HCT116 (cell line): ENCODE data around the gene EPHA4. TPM values are rescaled to one million over a fixed set of nuclear protein-coding genes. Genes with fewer than 3 reads are reported as not detected.

Experiments
- ATAC-seq: fragments of 200-7000 bp; cut with Tn5 transposase; 2 replicates; pipeline ENCODE4 v1.9.1; 2020; ENCODE audit warnings: mild to moderate bottlenecking, moderate library complexity
- BruUV-seq: library from RNA; stranded (reverse); fragments of 400-500 nt; replicated peaks from 2 replicates; lab custom pipeline; 2021; lab: Mats Ljungman, UMichigan
- CTCF ChIA-PET: fragments of 300-600 bp; sonication (Branson Sonifier 250); formaldehyde crosslinking; loops from one replicate; lab custom pipeline; 2021; ENCODE audit warnings: antibody characterized with exemption; lab: Charles Lee
- POLR2A ChIA-PET: fragments of 300-600, 350-600 bp; sonication (Branson Sonifier 250); formaldehyde crosslinking; loops from one replicate; lab custom pipeline; 2021; ENCODE audit warnings: antibody characterized with exemption; lab: Charles Lee
- RAD21 ChIA-PET, 2 experiments: fragments of 300-600 bp; sonication (Branson Sonifier 250); formaldehyde crosslinking; loops; one replicate each; lab custom pipeline; 2023; ENCODE audit warnings: low total read pairs in 2 of 2; ENCODE audit not compliant: uncharacterized antibody in 2 of 2, unreplicated experiment in 2 of 2, low non-redundant PET in 1 of 2; lab: Charles Lee
- DNase-seq: peaks from one replicate; pipeline ENCODE4 v3.0.0-alpha.2; 2010; ENCODE audit warnings: low read depth, low spot score
- H2AFZ ChIP-seq: fragments of 200-600 bp; shearing (Covaris generic), sonication (generic); 2 replicates; pipeline ENCODE4 v1.6.1; 2017; ENCODE audit warnings: low read depth, mixed run types, mixed read lengths, antibody characterized with exemption, low read length; ENCODE audit not compliant: poor library complexity, severe bottlenecking
- H3K27ac ChIP-seq: 2 replicates; pipeline ENCODE4 v1.5.1; 2012; ENCODE audit warnings: low read depth, low read length
- H3K27me3 ChIP-seq: fragments of 200-600 bp; sonication (generic); 2 replicates; pipeline ENCODE4 v1.6.1; 2016; ENCODE audit warnings: mixed run types, low read length, mixed read lengths; ENCODE audit not compliant: insufficient read depth
- H3K36me3 ChIP-seq, 2 experiments: fragments of 200-500 bp in 1 of 2; fragments of 200-600 bp in 1 of 2; sonication (Bioruptor generic) in 1 of 2; sonication (generic) in 1 of 2; 2 replicates each; pipeline versions ENCODE4 v1.5.1 to v1.6.1; 2014 to 2016; ENCODE audit warnings: low read length in 2 of 2, inconsistent platforms in 1 of 2, mixed read lengths in 1 of 2, mixed run types in 1 of 2; ENCODE audit not compliant: insufficient read depth in 2 of 2, control insufficient read depth in 1 of 2
- H3K4me1 ChIP-seq, 2 experiments: fragments of 200-600 bp in 1 of 2; sonication (generic) in 1 of 2; 2 replicates each; pipeline versions ENCODE4 v1.5.1 to v1.6.1; 2012 to 2017; ENCODE audit warnings: low read length in 2 of 2, inconsistent platforms in 1 of 2, mild to moderate bottlenecking in 1 of 2, mixed read lengths in 1 of 2, mixed run types in 1 of 2, moderate library complexity in 1 of 2; ENCODE audit not compliant: insufficient read depth in 2 of 2, control insufficient read depth in 1 of 2
- H3K4me2 ChIP-seq: fragments of 200-600 bp; sonication (generic); 2 replicates; pipeline ENCODE4 v1.6.1; 2017; ENCODE audit warnings: mixed run types, low read length, mixed read lengths
- H3K4me3 ChIP-seq, 2 experiments: fragments of 200-600 bp in 1 of 2; sonication (generic) in 1 of 2; replicated peaks in 1 of 2; 2 replicates each; pipeline ENCODE4 v1.5.1; 2011 to 2016; ENCODE audit warnings: low read length in 2 of 2, control low read depth in 1 of 2, low read depth in 1 of 2, mild to moderate bottlenecking in 1 of 2, mixed read lengths in 1 of 2, mixed run types in 1 of 2
- H3K79me2 ChIP-seq: fragments of 200-600 bp; sonication (generic); 2 replicates; pipeline ENCODE4 v1.6.1; 2017; ENCODE audit warnings: mild to moderate bottlenecking, mixed run types, low read length, moderate library complexity, mixed read lengths; ENCODE audit not compliant: insufficient read depth
- H3K9ac ChIP-seq: fragments of 200-600 bp; sonication (generic); 2 replicates; pipeline ENCODE4 v1.6.1; 2016; ENCODE audit warnings: low read length, mixed read lengths
- H3K9me2 ChIP-seq: fragments of 200-600 bp; sonication (generic), shearing (Covaris generic); 2 replicates; pipeline ENCODE4 v1.6.1; 2017; ENCODE audit warnings: mixed run types, mild to moderate bottlenecking, moderate library complexity; ENCODE audit not compliant: insufficient read depth
- H3K9me3 ChIP-seq, 2 experiments: fragments of 200-500 bp in 1 of 2; fragments of 200-600 bp in 1 of 2; sonication (Bioruptor generic) in 1 of 2; sonication (generic) in 1 of 2; 2 replicates each; pipeline ENCODE4 v1.6.1; 2014 to 2017; ENCODE audit warnings: low read length in 2 of 2, mixed read lengths in 2 of 2, inconsistent platforms in 1 of 2, low read depth in 1 of 2, mild to moderate bottlenecking in 1 of 2, mixed run types in 1 of 2, moderate library complexity in 1 of 2; ENCODE audit not compliant: control insufficient read depth in 1 of 2, insufficient read depth in 1 of 2
- H4K20me1 ChIP-seq: fragments of 200-600 bp; sonication (generic), shearing (Covaris generic); 2 replicates; pipeline ENCODE4 v1.6.1; 2017; ENCODE audit warnings: mixed run types, mild to moderate bottlenecking, moderate library complexity; ENCODE audit not compliant: insufficient read depth
- CBX3 ChIP-seq: IDR thresholded peaks from 2 replicates; pipeline ENCODE4 v1.6.1; 2012; ENCODE audit warnings: low read depth
- CEBPB ChIP-seq: IDR thresholded peaks from 2 replicates; pipeline ENCODE4 v1.6.1; 2012; ENCODE audit warnings: low read depth
- EGR1 ChIP-seq: IDR thresholded peaks from 2 replicates; pipeline ENCODE4 v1.6.1; 2012; ENCODE audit warnings: low read depth
- EZH2 ChIP-seq: fragments of 200-600 bp; sonication (generic); IDR thresholded peaks from 2 replicates; pipeline ENCODE4 v1.6.1; 2017; ENCODE audit warnings: antibody characterized with exemption, mixed run types
- EZH2phosphoT487 ChIP-seq: fragments of 200-600 bp; IDR thresholded peaks from 2 replicates; pipeline ENCODE4 v1.6.1; 2018; ENCODE audit warnings: antibody characterized with exemption, borderline replicate concordance
- FOSL1 ChIP-seq: IDR thresholded peaks from 2 replicates; pipeline ENCODE4 v1.6.1; 2012; ENCODE audit warnings: low read depth
- POLR2A ChIP-seq: IDR thresholded peaks from 2 replicates; pipeline ENCODE4 v1.7.0; 2011; ENCODE audit warnings: borderline replicate concordance; ENCODE audit not compliant: insufficient read depth, insufficient read length; ENCODE audit errors: extremely low read depth
- POLR2AphosphoS5 ChIP-seq: IDR thresholded peaks from 2 replicates; pipeline ENCODE4 v1.6.1; 2011; ENCODE audit warnings: mild to moderate bottlenecking, low read depth, low read length, moderate library complexity
- SIN3A ChIP-seq: IDR thresholded peaks from 2 replicates; pipeline ENCODE4 v1.6.1; 2012; ENCODE audit warnings: low read depth
- SP1 ChIP-seq: IDR thresholded peaks from 2 replicates; pipeline ENCODE4 v1.6.1; 2012; ENCODE audit warnings: low read depth
- TCF7L2 ChIP-seq: IDR thresholded peaks from 2 replicates; pipeline ENCODE4 v1.7.0; 2011; ENCODE audit warnings: borderline replicate concordance, inconsistent platforms; ENCODE audit not compliant: insufficient read depth, insufficient read length; ENCODE audit errors: extremely low read depth
- YY1 ChIP-seq: IDR thresholded peaks from 2 replicates; pipeline ENCODE4 v1.6.1; 2011; ENCODE audit warnings: low read length, low read depth, moderate library complexity, mild to moderate bottlenecking; ENCODE audit not compliant: insufficient replicate concordance; ENCODE audit errors: extremely low read depth
- ZNF274 ChIP-seq: fragments of 200-500 bp; sonication (Bioruptor generic); IDR thresholded peaks from 2 replicates; pipeline ENCODE4 v1.6.1; 2014; ENCODE audit warnings: mild to moderate bottlenecking, low read depth, low read length, inconsistent platforms
- intact Hi-C: fragments of 100-400 bp; cut with micrococcal nuclease; formaldehyde crosslinking; loops from 2 replicates; pipeline ENCODE4 v1.10.0; 2022
- total RNA-seq: library from RNA; stranded (reverse); gene quantifications from one replicate; pipeline ENCODE4 v1.2.1, GENCODE V29; 2021; ENCODE audit not compliant: unreplicated experiment
- TF ChIP-seq, protein P1 (sequence below): IDR thresholded peaks from 2 replicates; pipeline ENCODE4 v1.6.1; 2012
- TF ChIP-seq, protein P2 (sequence below): IDR thresholded peaks from 2 replicates; pipeline ENCODE4 v1.6.1; 2012
- TF ChIP-seq, protein P3 (sequence below): IDR thresholded peaks from 2 replicates; pipeline ENCODE4 v1.6.1; 2012; ENCODE audit warnings: low read depth

The EPHA4 gene
- total RNA-seq, 1 experiment from 2014 or later = 3.5 TPM

DNA sequence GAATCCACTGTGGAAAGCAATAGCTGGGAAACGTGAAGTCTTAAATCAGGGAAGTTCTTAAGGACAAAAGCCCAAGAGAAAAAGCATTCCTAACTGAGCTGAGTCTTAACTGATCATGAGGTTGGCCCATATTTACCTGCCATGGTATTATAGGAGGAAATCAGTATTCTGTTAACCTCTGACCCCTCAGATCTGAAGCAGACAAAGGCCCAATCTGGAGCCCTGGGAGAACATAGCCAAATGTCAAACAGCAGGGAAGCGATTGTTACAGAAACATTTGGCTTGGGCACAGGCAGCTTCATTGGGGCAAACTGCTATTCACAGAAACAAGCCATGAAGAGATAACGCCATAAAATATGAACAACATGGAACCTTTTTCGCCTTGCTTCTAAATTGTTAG is 18.8 kb downstream of the EPHA4 start:
- intact Hi-C loops = no loop called here
- no peaks in the 10 kb centered on the region for H3K9me3 ChIP-seq
- H3K4me1 ChIP-seq = no peaks in the 10 kb centered on the region
- no peak overlapping the region for H2AFZ ChIP-seq
- no peak overlapping the region for H3K27ac ChIP-seq
- no peaks in the 10 kb centered on the region for H3K9me2 ChIP-seq
- no peak overlapping the region for H3K4me3 ChIP-seq
- no peak overlapping the region for H3K9ac ChIP-seq
- POLR2A ChIA-PET = no interaction called here
- no peaks in the 10 kb centered on the region for H4K20me1 ChIP-seq
- TF ChIP-seq EZH2 = no peak
- TF ChIP-seq CEBPB = no peak
- TF ChIP-seq CBX3 = no peak
- TF ChIP-seq EZH2phosphoT487 = no peak
- TF ChIP-seq TCF7L2 = no peak
- TF ChIP-seq, protein P1, sequence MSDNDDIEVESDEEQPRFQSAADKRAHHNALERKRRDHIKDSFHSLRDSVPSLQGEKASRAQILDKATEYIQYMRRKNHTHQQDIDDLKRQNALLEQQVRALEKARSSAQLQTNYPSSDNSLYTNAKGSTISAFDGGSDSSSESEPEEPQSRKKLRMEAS = no peak
- TF ChIP-seq POLR2A = no peak
- RAD21 ChIA-PET = no interaction called here
- ATAC-seq (no peak), DNase-seq (no peak)
- no peaks in the 10 kb centered on the region for H3K36me3 ChIP-seq
- CTCF ChIA-PET = no interaction called here
- no TSS peak for BruUV-seq
- no peaks in the 10 kb centered on the region for H3K79me2 ChIP-seq
- no peaks in the 10 kb centered on the region for H3K27me3 ChIP-seq
- no peak overlapping the region for H3K4me2 ChIP-seq

DNA sequence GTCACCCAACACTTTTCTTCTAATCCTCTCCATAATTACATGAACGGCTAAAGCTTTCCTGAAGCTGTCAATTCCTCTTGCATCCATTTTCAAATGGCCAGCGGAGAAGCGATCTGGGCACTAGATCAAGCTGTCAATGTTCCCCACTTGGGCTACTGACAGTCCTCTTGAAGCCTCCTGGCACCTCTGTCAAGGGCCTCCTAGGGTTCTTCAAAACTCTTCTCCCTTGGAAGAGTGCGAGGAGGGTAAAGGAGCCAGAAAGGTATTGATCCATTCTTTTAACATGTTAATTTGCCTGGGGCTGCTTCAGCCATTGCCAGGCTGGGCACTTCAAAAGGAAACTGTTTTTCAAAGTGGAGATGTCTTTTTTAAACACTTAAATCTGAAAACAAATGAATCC is 19.8 kb downstream of the EPHA4 start:
- DNase-seq = no peak
- Histone ChIP-seq H4K20me1 (no peaks in the 10 kb centered on the region), H3K4me1 (no peaks in the 10 kb centered on the region), H3K4me3 (no peak overlapping the region), H2AFZ (no peak overlapping the region), H3K27ac (no peak overlapping the region), H3K9me2 (no peaks in the 10 kb centered on the region), H3K27me3 (no peaks in the 10 kb centered on the region), H3K9ac (no peak overlapping the region), H3K4me2 (no peak overlapping the region), H3K79me2 (no peaks in the 10 kb centered on the region), H3K9me3 (no peaks in the 10 kb centered on the region), H3K36me3 (no peaks in the 10 kb centered on the region)
- ChIA-PET RAD21 (no interaction called here), CTCF (no interaction called here), POLR2A (no interaction called here)
- ATAC-seq = no peak
- no TSS peak for BruUV-seq
- intact Hi-C loops = no loop called here
- TF ChIP-seq ZNF274 (no peak), TCF7L2 (no peak), POLR2AphosphoS5 (no peak), FOSL1 (no peak), SP1 (no peak), YY1 (no peak), POLR2A (no peak), SIN3A (no peak), EZH2 (no peak), EGR1 (no peak)
- TF ChIP-seq, protein P2, sequence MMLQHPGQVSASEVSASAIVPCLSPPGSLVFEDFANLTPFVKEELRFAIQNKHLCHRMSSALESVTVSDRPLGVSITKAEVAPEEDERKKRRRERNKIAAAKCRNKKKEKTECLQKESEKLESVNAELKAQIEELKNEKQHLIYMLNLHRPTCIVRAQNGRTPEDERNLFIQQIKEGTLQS = no peak
- TF ChIP-seq, protein P1 = no peak
- TF ChIP-seq, protein P3, sequence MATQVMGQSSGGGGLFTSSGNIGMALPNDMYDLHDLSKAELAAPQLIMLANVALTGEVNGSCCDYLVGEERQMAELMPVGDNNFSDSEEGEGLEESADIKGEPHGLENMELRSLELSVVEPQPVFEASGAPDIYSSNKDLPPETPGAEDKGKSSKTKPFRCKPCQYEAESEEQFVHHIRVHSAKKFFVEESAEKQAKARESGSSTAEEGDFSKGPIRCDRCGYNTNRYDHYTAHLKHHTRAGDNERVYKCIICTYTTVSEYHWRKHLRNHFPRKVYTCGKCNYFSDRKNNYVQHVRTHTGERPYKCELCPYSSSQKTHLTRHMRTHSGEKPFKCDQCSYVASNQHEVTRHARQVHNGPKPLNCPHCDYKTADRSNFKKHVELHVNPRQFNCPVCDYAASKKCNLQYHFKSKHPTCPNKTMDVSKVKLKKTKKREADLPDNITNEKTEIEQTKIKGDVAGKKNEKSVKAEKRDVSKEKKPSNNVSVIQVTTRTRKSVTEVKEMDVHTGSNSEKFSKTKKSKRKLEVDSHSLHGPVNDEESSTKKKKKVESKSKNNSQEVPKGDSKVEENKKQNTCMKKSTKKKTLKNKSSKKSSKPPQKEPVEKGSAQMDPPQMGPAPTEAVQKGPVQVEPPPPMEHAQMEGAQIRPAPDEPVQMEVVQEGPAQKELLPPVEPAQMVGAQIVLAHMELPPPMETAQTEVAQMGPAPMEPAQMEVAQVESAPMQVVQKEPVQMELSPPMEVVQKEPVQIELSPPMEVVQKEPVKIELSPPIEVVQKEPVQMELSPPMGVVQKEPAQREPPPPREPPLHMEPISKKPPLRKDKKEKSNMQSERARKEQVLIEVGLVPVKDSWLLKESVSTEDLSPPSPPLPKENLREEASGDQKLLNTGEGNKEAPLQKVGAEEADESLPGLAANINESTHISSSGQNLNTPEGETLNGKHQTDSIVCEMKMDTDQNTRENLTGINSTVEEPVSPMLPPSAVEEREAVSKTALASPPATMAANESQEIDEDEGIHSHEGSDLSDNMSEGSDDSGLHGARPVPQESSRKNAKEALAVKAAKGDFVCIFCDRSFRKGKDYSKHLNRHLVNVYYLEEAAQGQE = no peak
